GM19193 (cell line): ENCODE measurements around the gene SLC2A14.

Experiments
- POLR2A ChIP-seq: IDR thresholded peaks from 4 replicates; pipeline ENCODE4 v1.6.1; 2011; ENCODE audit not compliant: insufficient read depth, insufficient read length; ENCODE audit errors: extremely low read depth

The SLC2A14 gene

GRCh38 chr12:7872566-7873319 lies at the start of gene SLC2A14:
TSS of gene SLC2A14 (minus strand) at chr12:7872915. CDS start at chr12:7869880, 3,035 bp downstream.
- TF ChIP-seq POLR2A: no peak

- no peak for TF ChIP-seq POLR2A
Observed at GRCh38 chr12:7917392-7918267, 44.9 kb upstream of the SLC2A14 start.

GRCh38 chr12:7916936-7917335 lies 44.2 kb upstream of the SLC2A14 start:
- no peak for TF ChIP-seq POLR2A

- TF ChIP-seq POLR2A: no peak
Observed at GRCh38 chr12:7915661-7916403, 43.1 kb upstream of the SLC2A14 start.

GRCh38 chr12:7907009-7907408 lies 34.3 kb upstream of the SLC2A14 start:
- TF ChIP-seq POLR2A: no peak

- no peak for TF ChIP-seq POLR2A
Observed at GRCh38 chr12:7905071-7905470, 32.4 kb upstream of the SLC2A14 start.

DNA sequence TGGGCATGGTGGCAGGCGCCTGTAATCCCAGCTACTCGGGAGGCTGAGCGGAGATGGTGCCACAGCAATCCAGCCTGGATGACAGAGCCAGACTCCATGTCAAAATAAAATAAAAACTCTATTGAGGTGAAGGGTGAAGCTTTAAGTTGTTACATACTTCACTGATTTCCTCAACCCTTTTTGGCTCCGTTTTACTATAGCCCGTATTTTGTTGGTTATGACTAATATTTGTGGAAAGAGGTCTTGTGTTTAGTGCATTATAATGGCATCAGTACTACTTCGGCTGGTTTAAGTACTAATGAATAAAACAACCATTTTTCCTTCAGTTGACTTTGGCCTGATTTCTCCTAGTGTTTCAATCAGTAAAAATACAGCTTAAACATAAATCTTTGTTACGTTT lies 27.0 kb upstream of the SLC2A14 start:
- TF ChIP-seq POLR2A: no peak

GRCh38 chr12:7892186-7892980 lies 19.7 kb upstream of the SLC2A14 start:
- no peak for TF ChIP-seq POLR2A

DNA sequence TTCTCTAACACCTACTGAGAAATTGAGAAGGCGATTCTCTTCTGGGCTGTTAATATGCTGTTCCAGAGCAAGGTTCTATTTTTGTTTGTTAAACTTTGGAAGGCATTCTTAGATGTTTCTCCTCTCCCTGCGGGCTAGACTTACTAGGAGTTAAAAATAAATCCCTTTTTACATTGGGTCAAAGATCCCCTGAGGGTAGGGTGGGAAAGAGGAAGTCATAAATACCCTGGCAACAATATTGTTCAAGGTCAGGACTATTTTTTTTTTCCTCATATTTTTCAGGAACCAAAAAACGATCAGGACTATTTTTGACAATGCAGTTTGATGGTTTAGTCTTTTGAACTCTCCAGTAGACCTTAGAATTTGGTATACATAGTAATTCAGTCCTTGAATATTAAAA lies 12.0 kb upstream of the SLC2A14 start:
- no peak for TF ChIP-seq POLR2A

GRCh38 chr12:7879246-7879645 lies 6.5 kb upstream of the SLC2A14 start:
- TF ChIP-seq POLR2A: no peak

- no peak for TF ChIP-seq POLR2A
Observed at GRCh38 chr12:7877420-7877819, 4.7 kb upstream of the SLC2A14 start.

DNA sequence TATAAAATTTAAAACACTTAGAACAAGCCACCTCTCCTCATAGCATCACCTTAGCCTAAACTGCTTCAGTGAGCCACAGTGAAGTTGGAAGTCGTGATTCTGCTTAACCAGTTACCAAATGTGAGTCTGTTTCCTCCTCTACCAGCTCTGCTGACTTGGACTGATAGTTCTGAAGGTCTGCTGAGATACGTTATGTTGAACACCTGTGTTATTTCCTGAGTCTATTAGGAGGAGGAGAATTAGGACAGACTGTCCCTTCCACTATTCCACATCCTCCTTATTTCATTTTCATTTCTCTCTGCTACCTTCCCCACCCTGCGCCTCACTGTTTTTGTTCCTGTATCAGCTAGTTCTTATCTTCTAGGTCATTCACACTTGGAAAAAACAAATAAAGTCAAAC lies 2.4 kb downstream of the SLC2A14 start:
- TF ChIP-seq POLR2A: no peak

- no peak for TF ChIP-seq POLR2A
Observed at GRCh38 chr12:7869137-7869536, 3.6 kb downstream of the SLC2A14 start.

DNA sequence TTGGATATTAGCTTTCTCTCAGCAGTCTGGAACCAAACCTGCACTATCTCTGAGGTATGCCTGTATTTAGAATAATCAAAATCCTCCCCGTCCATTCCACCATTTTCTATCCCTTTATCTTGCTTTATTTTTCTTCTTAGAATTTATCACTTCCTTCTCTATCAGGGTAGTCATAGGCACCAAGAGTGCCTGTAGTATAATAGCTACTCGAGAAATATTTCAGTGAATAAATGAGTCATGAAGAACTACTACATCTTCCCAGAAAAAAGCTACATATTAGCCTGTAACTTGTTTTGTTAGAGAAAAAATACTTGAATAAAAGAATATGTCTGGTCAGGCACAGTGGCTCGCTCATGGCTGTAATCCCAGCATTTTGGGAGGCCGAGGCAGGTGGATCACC lies 4.3 kb downstream of the SLC2A14 start:
- TF ChIP-seq POLR2A: no peak
